Measurements from ENCODE around the gene CHCHD2. TPM values are rescaled to one million over a fixed set of nuclear protein-coding genes. Genes with fewer than 3 reads are reported as not detected.

Gene CHCHD2
- total and polyA plus RNA-seq, 2 of the 13 experiments (the other 11 are each of a cell fraction or from before 2014, with no cell fraction given) = 330 to 572 TPM

GRCh38 chr7:56106108-56107073 lies at the start of gene CHCHD2 (continued):
- TF ChIP-seq, protein P1, sequence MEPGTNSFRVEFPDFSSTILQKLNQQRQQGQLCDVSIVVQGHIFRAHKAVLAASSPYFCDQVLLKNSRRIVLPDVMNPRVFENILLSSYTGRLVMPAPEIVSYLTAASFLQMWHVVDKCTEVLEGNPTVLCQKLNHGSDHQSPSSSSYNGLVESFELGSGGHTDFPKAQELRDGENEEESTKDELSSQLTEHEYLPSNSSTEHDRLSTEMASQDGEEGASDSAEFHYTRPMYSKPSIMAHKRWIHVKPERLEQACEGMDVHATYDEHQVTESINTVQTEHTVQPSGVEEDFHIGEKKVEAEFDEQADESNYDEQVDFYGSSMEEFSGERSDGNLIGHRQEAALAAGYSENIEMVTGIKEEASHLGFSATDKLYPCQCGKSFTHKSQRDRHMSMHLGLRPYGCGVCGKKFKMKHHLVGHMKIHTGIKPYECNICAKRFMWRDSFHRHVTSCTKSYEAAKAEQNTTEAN (CRISPR knock-in tag; conservative IDR thresholded peaks at IDR 0.05) = 0 out of 2 replicates have a peak, but pooled peaks have one; percentile 50
- TF ChIP-seq, protein P2, sequence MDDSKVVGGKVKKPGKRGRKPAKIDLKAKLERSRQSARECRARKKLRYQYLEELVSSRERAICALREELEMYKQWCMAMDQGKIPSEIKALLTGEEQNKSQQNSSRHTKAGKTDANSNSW (CRISPR knock-in tag; IDR thresholded peaks at IDR 0.05; ENCODE audit: borderline replicate concordance) = peak; percentile 65; the same call in 1 of the 2 replicates
- TF ChIP-seq, protein P3, sequence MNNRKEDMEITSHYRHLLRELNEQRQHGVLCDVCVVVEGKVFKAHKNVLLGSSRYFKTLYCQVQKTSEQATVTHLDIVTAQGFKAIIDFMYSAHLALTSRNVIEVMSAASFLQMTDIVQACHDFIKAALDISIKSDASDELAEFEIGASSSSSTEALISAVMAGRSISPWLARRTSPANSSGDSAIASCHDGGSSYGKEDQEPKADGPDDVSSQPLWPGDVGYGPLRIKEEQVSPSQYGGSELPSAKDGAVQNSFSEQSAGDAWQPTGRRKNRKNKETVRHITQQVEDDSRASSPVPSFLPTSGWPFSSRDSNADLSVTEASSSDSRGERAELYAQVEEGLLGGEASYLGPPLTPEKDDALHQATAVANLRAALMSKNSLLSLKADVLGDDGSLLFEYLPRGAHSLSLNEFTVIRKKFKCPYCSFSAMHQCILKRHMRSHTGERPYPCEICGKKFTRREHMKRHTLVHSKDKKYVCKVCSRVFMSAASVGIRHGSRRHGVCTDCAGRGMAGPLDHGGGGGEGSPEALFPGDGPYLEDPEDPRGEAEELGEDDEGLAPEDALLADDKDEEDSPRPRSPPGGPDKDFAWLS (CRISPR knock-in tag; IDR thresholded peaks at IDR 0.05; ENCODE audit: borderline replicate concordance) = no peak
- no peak for TF ChIP-seq ZSCAN20 (CRISPR knock-in tag; IDR thresholded peaks at IDR 0.05; ENCODE audit: borderline replicate concordance)
- no peak for TF ChIP-seq MNT (IDR thresholded peaks at IDR 0.05)
- 0 out of 4 replicates have a peak, but pooled peaks of 1 of the 2 experiments have one; percentile 70 for TF ChIP-seq KLF16 (CRISPR knock-in tag; IDR thresholded peaks at IDR 0.05)
- TF ChIP-seq MEIS2 (CRISPR knock-in tag; IDR thresholded peaks at IDR 0.05) = peak; percentile 63; the same call in 1 of the 2 replicates
- TF ChIP-seq, protein P4, sequence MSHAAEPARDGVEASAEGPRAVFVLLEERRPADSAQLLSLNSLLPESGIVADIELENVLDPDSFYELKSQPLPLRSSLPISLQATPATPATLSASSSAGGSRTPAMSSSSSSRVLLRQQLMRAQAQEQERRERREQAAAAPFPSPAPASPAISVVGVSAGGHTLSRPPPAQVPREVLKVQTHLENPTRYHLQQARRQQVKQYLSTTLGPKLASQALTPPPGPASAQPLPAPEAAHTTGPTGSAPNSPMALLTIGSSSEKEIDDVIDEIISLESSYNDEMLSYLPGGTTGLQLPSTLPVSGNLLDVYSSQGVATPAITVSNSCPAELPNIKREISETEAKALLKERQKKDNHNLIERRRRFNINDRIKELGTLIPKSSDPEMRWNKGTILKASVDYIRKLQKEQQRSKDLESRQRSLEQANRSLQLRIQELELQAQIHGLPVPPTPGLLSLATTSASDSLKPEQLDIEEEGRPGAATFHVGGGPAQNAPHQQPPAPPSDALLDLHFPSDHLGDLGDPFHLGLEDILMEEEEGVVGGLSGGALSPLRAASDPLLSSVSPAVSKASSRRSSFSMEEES (CRISPR knock-in tag; IDR thresholded peaks at IDR 0.05) = peak; percentile 33; the same call in 1 of the 2 replicates
- TF ChIP-seq, protein P5, sequence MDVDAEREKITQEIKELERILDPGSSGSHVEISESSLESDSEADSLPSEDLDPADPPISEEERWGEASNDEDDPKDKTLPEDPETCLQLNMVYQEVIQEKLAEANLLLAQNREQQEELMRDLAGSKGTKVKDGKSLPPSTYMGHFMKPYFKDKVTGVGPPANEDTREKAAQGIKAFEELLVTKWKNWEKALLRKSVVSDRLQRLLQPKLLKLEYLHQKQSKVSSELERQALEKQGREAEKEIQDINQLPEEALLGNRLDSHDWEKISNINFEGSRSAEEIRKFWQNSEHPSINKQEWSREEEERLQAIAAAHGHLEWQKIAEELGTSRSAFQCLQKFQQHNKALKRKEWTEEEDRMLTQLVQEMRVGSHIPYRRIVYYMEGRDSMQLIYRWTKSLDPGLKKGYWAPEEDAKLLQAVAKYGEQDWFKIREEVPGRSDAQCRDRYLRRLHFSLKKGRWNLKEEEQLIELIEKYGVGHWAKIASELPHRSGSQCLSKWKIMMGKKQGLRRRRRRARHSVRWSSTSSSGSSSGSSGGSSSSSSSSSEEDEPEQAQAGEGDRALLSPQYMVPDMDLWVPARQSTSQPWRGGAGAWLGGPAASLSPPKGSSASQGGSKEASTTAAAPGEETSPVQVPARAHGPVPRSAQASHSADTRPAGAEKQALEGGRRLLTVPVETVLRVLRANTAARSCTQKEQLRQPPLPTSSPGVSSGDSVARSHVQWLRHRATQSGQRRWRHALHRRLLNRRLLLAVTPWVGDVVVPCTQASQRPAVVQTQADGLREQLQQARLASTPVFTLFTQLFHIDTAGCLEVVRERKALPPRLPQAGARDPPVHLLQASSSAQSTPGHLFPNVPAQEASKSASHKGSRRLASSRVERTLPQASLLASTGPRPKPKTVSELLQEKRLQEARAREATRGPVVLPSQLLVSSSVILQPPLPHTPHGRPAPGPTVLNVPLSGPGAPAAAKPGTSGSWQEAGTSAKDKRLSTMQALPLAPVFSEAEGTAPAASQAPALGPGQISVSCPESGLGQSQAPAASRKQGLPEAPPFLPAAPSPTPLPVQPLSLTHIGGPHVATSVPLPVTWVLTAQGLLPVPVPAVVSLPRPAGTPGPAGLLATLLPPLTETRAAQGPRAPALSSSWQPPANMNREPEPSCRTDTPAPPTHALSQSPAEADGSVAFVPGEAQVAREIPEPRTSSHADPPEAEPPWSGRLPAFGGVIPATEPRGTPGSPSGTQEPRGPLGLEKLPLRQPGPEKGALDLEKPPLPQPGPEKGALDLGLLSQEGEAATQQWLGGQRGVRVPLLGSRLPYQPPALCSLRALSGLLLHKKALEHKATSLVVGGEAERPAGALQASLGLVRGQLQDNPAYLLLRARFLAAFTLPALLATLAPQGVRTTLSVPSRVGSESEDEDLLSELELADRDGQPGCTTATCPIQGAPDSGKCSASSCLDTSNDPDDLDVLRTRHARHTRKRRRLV (CRISPR knock-in tag; IDR thresholded peaks at IDR 0.05) = no peak; the same call in 1 of the 2 replicates
- no peak for TF ChIP-seq KAT2B (IDR thresholded peaks at IDR 0.05; ENCODE audit: borderline replicate concordance, low read depth, low read length)
- TF ChIP-seq NFIC (IDR thresholded peaks at IDR 0.05; ENCODE audit: low read length) = 0 out of 2 replicates have a peak, but pooled peaks have one; percentile 26
- no peak for TF ChIP-seq FOXP1 (IDR thresholded peaks at IDR 0.05)
- TF ChIP-seq FOXP1 (CRISPR knock-in tag; IDR thresholded peaks at IDR 0.05) = no peak
- TF ChIP-seq ADNP (CRISPR knock-in tag; IDR thresholded peaks at IDR 0.05) = no peak
- TF ChIP-seq ZNF780A (CRISPR knock-in tag; IDR thresholded peaks at IDR 0.05) = peak; percentile 81; the same call in 1 of the 2 replicates
- 0 out of 2 replicates have a peak, but pooled peaks have one; percentile 34 for TF ChIP-seq ZNF607 (CRISPR knock-in tag; IDR thresholded peaks at IDR 0.05; ENCODE audit: borderline replicate concordance)

Data from HepG2 (cell line).